ENCODE results near the gene SSTR5.

DNA sequence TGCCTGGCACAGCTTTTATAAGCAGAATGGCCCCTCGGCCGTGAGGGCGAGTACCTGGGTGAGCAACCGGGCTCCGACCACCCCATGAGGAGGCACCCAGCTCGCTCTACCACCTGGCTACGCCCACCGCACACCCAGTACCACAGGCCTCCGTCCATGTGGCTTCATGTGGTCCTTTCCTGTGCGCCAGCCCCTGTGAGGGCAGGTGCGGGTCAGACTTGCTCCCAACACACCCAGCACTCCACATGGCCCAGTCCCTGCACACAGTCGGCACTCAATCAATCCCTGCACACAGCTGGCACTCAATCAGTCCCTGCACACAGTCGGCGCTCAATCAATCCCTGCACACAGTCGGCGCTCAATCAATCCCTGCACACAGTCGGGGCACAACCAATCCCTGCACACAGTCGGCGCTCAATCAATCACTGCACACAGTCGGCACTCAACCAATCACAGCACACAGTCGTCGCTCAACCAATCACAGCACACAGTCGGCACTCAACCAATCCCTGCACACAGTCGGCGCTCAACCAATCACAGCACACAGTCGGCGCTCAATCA, 19.5 kb downstream of the SSTR5 start:
- TF ChIP-seq POLR2A (IDR thresholded peaks at IDR 0.05; ENCODE audit: low read length) (no peak), GATA1 (IDR thresholded peaks at IDR 0.05; ENCODE audit: low read depth, low read length) (no peak)

Measured in erythroblast (primary cell).